ENCODE measurements around the gene RXFP3. TPM values are rescaled to one million over a fixed set of nuclear protein-coding genes. Genes with fewer than 3 reads are reported as not detected.
"Not testable (repeated sequence)": the region's sequence is repeated elsewhere in the genome, so short reads cannot be mapped to it uniquely, and the experiment has no call there.

RXFP3 gene
- total RNA-seq, 1 donor from 2014 or later = not detected

DNA sequence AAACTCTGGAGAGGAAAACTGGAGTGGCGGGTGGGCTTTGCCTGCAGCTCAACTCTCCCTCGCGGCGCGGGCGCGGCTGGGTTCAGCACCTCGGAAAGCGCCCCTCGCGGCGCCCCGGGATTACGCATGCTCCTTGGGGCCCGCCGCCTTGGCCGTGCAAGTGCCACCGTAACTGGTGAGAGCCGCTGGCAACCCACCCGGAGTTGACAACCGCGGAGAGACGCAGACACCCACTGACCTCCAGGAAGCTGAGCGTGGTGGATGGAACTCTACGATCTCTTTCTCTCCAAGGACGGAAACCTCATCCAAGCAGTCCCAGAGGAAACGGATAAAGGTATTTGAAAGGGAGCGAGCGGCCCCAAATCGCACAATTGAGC is 194 bp upstream of the RXFP3 start:
- DNase-seq (ENCODE audit: low read depth in 2 of 2) = peak in 1 of 2 donors; percentile 55

DNA sequence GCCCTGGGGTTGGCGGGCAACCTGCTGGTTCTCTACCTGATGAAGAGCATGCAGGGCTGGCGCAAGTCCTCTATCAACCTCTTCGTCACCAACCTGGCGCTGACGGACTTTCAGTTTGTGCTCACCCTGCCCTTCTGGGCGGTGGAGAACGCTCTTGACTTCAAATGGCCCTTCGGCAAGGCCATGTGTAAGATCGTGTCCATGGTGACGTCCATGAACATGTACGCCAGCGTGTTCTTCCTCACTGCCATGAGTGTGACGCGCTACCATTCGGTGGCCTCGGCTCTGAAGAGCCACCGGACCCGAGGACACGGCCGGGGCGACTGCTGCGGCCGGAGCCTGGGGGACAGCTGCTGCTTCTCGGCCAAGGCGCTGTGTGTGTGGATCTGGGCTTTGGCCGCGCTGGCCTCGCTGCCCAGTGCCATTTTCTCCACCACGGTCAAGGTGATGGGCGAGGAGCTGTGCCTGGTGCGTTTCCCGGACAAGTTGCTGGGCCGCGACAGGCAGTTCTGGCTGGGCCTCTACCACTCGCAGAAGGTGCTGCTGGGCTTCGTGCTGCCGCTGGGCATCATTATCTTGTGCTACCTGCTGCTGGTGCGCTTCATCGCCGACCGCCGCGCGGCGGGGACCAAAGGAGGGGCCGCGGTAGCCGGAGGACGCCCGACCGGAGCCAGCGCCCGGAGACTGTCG is 976 bp downstream of the RXFP3 start:
- DNase-seq (ENCODE audit: low read depth in 2 of 2) = no peak

- no peak for DNase-seq (ENCODE audit: low read depth in 2 of 2)
Measured at GRCh38 chr5:33937707-33938506, 1.7 kb downstream of the RXFP3 start.

GRCh38 chr5:33938507-33938796 is 2.3 kb downstream of the RXFP3 start:
- no peak for DNase-seq (ENCODE audit: low read depth in 2 of 2)

GRCh38 chr5:33938881-33939280 is 2.7 kb downstream of the RXFP3 start:
- DNase-seq (ENCODE audit: low read depth in 2 of 2) = no peak

- no peak for DNase-seq (ENCODE audit: low read depth in 2 of 2)
Measured at GRCh38 chr5:33939556-33940262, 3.5 kb downstream of the RXFP3 start.

GRCh38 chr5:33941090-33941489 is 4.9 kb downstream of the RXFP3 start:
- DNase-seq (ENCODE audit: low read depth in 2 of 2) = no peak

GRCh38 chr5:33944543-33945132 is 8.5 kb downstream of the RXFP3 start:
- no peak for DNase-seq (ENCODE audit: low read depth in 2 of 2)

GRCh38 chr5:33952175-33952574 is 16.0 kb downstream of the RXFP3 start:
- not testable (repeated sequence) for DNase-seq (ENCODE audit: low read depth in 2 of 2)

DNA sequence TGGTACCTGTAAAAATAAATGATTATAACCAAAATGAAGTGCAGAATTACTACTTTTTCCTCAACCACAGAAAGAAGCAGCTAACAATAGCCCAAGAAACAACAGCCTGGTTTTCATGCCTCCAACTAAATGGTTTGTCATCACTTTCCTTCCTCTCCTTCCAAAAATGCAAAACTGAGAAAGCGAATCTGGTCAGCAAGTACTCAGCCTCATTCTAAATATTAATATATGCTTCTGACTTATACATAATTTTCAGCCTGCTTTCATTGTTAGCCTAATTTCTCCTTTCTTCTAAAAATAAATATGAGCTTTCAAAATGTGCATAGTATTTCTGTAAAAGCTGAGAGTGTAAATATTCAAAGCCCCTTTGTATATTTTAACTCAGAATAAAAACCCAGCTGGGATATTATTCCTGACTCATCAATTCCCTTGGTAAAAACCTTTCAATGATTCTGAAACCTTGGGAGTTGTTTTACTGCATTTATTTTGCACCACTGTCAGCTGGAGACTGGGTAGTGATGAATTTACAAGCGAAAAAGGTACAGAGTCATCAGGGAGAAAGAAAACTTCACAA is 21.5 kb downstream of the RXFP3 start:
- no peak for DNase-seq (ENCODE audit: low read depth in 2 of 2)

- no peak for DNase-seq (ENCODE audit: low read depth in 2 of 2)
Measured at GRCh38 chr5:33958176-33958575, 22.0 kb downstream of the RXFP3 start.

- no peak for DNase-seq (ENCODE audit: low read depth in 2 of 2)
Measured at GRCh38 chr5:33964132-33964700, 28.0 kb downstream of the RXFP3 start.

DNA sequence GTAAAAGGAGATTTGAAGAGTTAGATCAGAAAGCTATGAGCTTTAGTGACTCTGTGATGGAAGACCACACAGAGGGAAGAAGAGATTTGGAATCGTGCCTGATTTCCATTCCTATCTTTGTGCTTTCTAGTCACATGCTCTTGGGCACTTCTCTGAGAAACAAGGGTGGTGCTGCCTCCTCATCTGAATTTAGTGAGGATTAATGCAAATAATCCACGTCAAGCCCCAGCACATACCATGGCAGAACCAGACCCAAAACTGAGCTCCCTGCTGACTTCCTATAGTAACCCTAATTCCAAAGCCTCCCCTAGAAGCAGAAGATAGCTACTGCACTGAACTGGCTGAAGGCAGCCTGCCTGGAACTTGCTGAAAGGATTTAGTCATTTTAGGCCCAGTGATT is 30.6 kb downstream of the RXFP3 start:
- no peak for DNase-seq (ENCODE audit: low read depth in 2 of 2)

- DNase-seq (ENCODE audit: low read depth in 2 of 2) = no peak
Measured at GRCh38 chr5:33968211-33969005, 32.2 kb downstream of the RXFP3 start.

- peak; percentile 6 to 52 for DNase-seq (ENCODE audit: low read depth in 2 of 2)
Measured at GRCh38 chr5:33969572-33970452, 33.6 kb downstream of the RXFP3 start.

DNA sequence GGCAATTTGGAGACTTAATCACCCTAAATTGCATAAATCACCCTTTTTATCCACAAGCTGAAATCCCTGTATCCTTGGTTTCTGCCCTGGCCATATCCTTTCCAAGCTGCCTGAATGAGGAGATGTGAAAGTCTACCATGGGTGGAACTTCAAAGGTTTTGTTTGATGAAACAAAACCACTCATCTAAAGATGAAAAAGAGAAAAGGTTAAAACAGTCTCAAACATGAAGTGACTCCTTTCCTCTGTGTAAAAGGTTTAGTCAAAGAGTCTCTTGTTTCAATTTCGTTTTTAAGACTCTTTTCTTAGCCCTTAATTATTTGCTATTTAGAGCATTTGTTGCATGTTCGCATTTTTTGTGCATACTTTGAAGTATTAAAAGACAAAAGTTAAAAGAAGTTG is 37.1 kb downstream of the RXFP3 start:
- no peak for DNase-seq (ENCODE audit: low read depth in 2 of 2)

- DNase-seq (ENCODE audit: low read depth in 2 of 2) = no peak
Measured at GRCh38 chr5:33975852-33976251, 39.7 kb downstream of the RXFP3 start.

GRCh38 chr5:33976307-33976706 is 40.1 kb downstream of the RXFP3 start:
- DNase-seq (ENCODE audit: low read depth in 2 of 2) = no peak

- no peak for DNase-seq (ENCODE audit: low read depth in 2 of 2)
Measured at GRCh38 chr5:33978306-33978705, 42.1 kb downstream of the RXFP3 start.

GRCh38 chr5:33980030-33980429 is 43.8 kb downstream of the RXFP3 start:
- DNase-seq (ENCODE audit: low read depth in 2 of 2) = no peak

Measured in dermis microvascular lymphatic vessel endothelial cell (primary cell).